HCT116 (cell line): ENCODE measurements around the gene NPC2. TPM values are rescaled to one million over a fixed set of nuclear protein-coding genes. Genes with fewer than 3 reads are reported as not detected.

Experiments
- ATAC-seq: fragments of 200-7000 bp; cut with Tn5 transposase; 2 replicates; pipeline ENCODE4 v1.9.1; 2020; ENCODE audit warnings: mild to moderate bottlenecking, moderate library complexity
- BruUV-seq: library from RNA; stranded (reverse); fragments of 400-500 nt; replicated peaks from 2 replicates; lab custom pipeline; 2021; lab: Mats Ljungman, UMichigan
- CTCF ChIA-PET: fragments of 300-600 bp; sonication (Branson Sonifier 250); formaldehyde crosslinking; loops from one replicate; lab custom pipeline; 2021; ENCODE audit warnings: antibody characterized with exemption; lab: Charles Lee
- POLR2A ChIA-PET: fragments of 300-600, 350-600 bp; sonication (Branson Sonifier 250); formaldehyde crosslinking; loops from one replicate; lab custom pipeline; 2021; ENCODE audit warnings: antibody characterized with exemption; lab: Charles Lee
- RAD21 ChIA-PET, 2 experiments: fragments of 300-600 bp; sonication (Branson Sonifier 250); formaldehyde crosslinking; loops; one replicate each; lab custom pipeline; 2023; ENCODE audit warnings: low total read pairs in 2 of 2; ENCODE audit not compliant: uncharacterized antibody in 2 of 2, unreplicated experiment in 2 of 2, low non-redundant PET in 1 of 2; lab: Charles Lee
- DNase-seq: peaks from one replicate; pipeline ENCODE4 v3.0.0-alpha.2; 2010; ENCODE audit warnings: low read depth, low spot score
- H2AFZ ChIP-seq: fragments of 200-600 bp; shearing (Covaris generic), sonication (generic); 2 replicates; pipeline ENCODE4 v1.6.1; 2017; ENCODE audit warnings: low read depth, mixed run types, mixed read lengths, antibody characterized with exemption, low read length; ENCODE audit not compliant: poor library complexity, severe bottlenecking
- H3K27ac ChIP-seq: 2 replicates; pipeline ENCODE4 v1.5.1; 2012; ENCODE audit warnings: low read depth, low read length
- H3K27me3 ChIP-seq: fragments of 200-600 bp; sonication (generic); 2 replicates; pipeline ENCODE4 v1.6.1; 2016; ENCODE audit warnings: mixed run types, low read length, mixed read lengths; ENCODE audit not compliant: insufficient read depth
- H3K36me3 ChIP-seq, 2 experiments: fragments of 200-500 bp in 1 of 2; fragments of 200-600 bp in 1 of 2; sonication (Bioruptor generic) in 1 of 2; sonication (generic) in 1 of 2; 2 replicates each; pipeline versions ENCODE4 v1.5.1 to v1.6.1; 2014 to 2016; ENCODE audit warnings: low read length in 2 of 2, inconsistent platforms in 1 of 2, mixed read lengths in 1 of 2, mixed run types in 1 of 2; ENCODE audit not compliant: insufficient read depth in 2 of 2, control insufficient read depth in 1 of 2
- H3K4me1 ChIP-seq, 2 experiments: fragments of 200-600 bp in 1 of 2; sonication (generic) in 1 of 2; 2 replicates each; pipeline versions ENCODE4 v1.5.1 to v1.6.1; 2012 to 2017; ENCODE audit warnings: low read length in 2 of 2, inconsistent platforms in 1 of 2, mild to moderate bottlenecking in 1 of 2, mixed read lengths in 1 of 2, mixed run types in 1 of 2, moderate library complexity in 1 of 2; ENCODE audit not compliant: insufficient read depth in 2 of 2, control insufficient read depth in 1 of 2
- H3K4me2 ChIP-seq: fragments of 200-600 bp; sonication (generic); 2 replicates; pipeline ENCODE4 v1.6.1; 2017; ENCODE audit warnings: mixed run types, low read length, mixed read lengths
- H3K4me3 ChIP-seq, 2 experiments: fragments of 200-600 bp in 1 of 2; sonication (generic) in 1 of 2; replicated peaks in 1 of 2; 2 replicates each; pipeline ENCODE4 v1.5.1; 2011 to 2016; ENCODE audit warnings: low read length in 2 of 2, control low read depth in 1 of 2, low read depth in 1 of 2, mild to moderate bottlenecking in 1 of 2, mixed read lengths in 1 of 2, mixed run types in 1 of 2
- H3K79me2 ChIP-seq: fragments of 200-600 bp; sonication (generic); 2 replicates; pipeline ENCODE4 v1.6.1; 2017; ENCODE audit warnings: mild to moderate bottlenecking, mixed run types, low read length, moderate library complexity, mixed read lengths; ENCODE audit not compliant: insufficient read depth
- H3K9ac ChIP-seq: fragments of 200-600 bp; sonication (generic); 2 replicates; pipeline ENCODE4 v1.6.1; 2016; ENCODE audit warnings: low read length, mixed read lengths
- H3K9me2 ChIP-seq: fragments of 200-600 bp; sonication (generic), shearing (Covaris generic); 2 replicates; pipeline ENCODE4 v1.6.1; 2017; ENCODE audit warnings: mixed run types, mild to moderate bottlenecking, moderate library complexity; ENCODE audit not compliant: insufficient read depth
- H3K9me3 ChIP-seq, 2 experiments: fragments of 200-500 bp in 1 of 2; fragments of 200-600 bp in 1 of 2; sonication (Bioruptor generic) in 1 of 2; sonication (generic) in 1 of 2; 2 replicates each; pipeline ENCODE4 v1.6.1; 2014 to 2017; ENCODE audit warnings: low read length in 2 of 2, mixed read lengths in 2 of 2, inconsistent platforms in 1 of 2, low read depth in 1 of 2, mild to moderate bottlenecking in 1 of 2, mixed run types in 1 of 2, moderate library complexity in 1 of 2; ENCODE audit not compliant: control insufficient read depth in 1 of 2, insufficient read depth in 1 of 2
- H4K20me1 ChIP-seq: fragments of 200-600 bp; sonication (generic), shearing (Covaris generic); 2 replicates; pipeline ENCODE4 v1.6.1; 2017; ENCODE audit warnings: mixed run types, mild to moderate bottlenecking, moderate library complexity; ENCODE audit not compliant: insufficient read depth
- CTCF ChIP-seq, 3 experiments: fragments of 200-600 bp in 1 of 3; sonication (generic) in 1 of 3; IDR thresholded peaks in 2 of 3; conservative IDR thresholded peaks in 1 of 3; 2 replicates each; pipeline ENCODE4 v1.5.1; 2012 to 2017; ENCODE audit warnings: low read depth in 2 of 3, low read length in 2 of 3, antibody characterized with exemption in 1 of 3, borderline replicate concordance in 1 of 3, control low read depth in 1 of 3, mild to moderate bottlenecking in 1 of 3, mixed read lengths in 1 of 3, mixed run types in 1 of 3, moderate library complexity in 1 of 3; ENCODE audit not compliant: insufficient read depth in 1 of 3
- EZH2 ChIP-seq: fragments of 200-600 bp; sonication (generic); IDR thresholded peaks from 2 replicates; pipeline ENCODE4 v1.6.1; 2017; ENCODE audit warnings: antibody characterized with exemption, mixed run types
- JUND ChIP-seq: IDR thresholded peaks from 2 replicates; pipeline ENCODE4 v1.6.1; 2012
- POLR2A ChIP-seq: IDR thresholded peaks from 2 replicates; pipeline ENCODE4 v1.7.0; 2011; ENCODE audit warnings: borderline replicate concordance; ENCODE audit not compliant: insufficient read depth, insufficient read length; ENCODE audit errors: extremely low read depth
- RAD21 ChIP-seq: IDR thresholded peaks from 2 replicates; pipeline ENCODE4 v1.6.1; 2012; ENCODE audit warnings: low read depth, mild to moderate bottlenecking
- SIN3A ChIP-seq: IDR thresholded peaks from 2 replicates; pipeline ENCODE4 v1.6.1; 2012; ENCODE audit warnings: low read depth
- SP1 ChIP-seq: IDR thresholded peaks from 2 replicates; pipeline ENCODE4 v1.6.1; 2012; ENCODE audit warnings: low read depth
- SRF ChIP-seq: IDR thresholded peaks from 2 replicates; pipeline ENCODE4 v1.6.1; 2012; ENCODE audit warnings: low read depth
- TCF7L2 ChIP-seq: IDR thresholded peaks from 2 replicates; pipeline ENCODE4 v1.7.0; 2011; ENCODE audit warnings: borderline replicate concordance, inconsistent platforms; ENCODE audit not compliant: insufficient read depth, insufficient read length; ENCODE audit errors: extremely low read depth
- YY1 ChIP-seq: IDR thresholded peaks from 2 replicates; pipeline ENCODE4 v1.6.1; 2011; ENCODE audit warnings: low read length, low read depth, moderate library complexity, mild to moderate bottlenecking; ENCODE audit not compliant: insufficient replicate concordance; ENCODE audit errors: extremely low read depth
- ZBTB33 ChIP-seq: IDR thresholded peaks from 2 replicates; pipeline ENCODE4 v1.6.1; 2011; ENCODE audit warnings: mild to moderate bottlenecking, low read length, moderate library complexity; ENCODE audit not compliant: insufficient replicate concordance; ENCODE audit errors: extremely low read depth
- ZFX ChIP-seq: fragments of 450-650 bp; IDR thresholded peaks from 2 replicates; pipeline ENCODE4 v1.6.1; 2017
- intact Hi-C: fragments of 100-400 bp; cut with micrococcal nuclease; formaldehyde crosslinking; loops from 2 replicates; pipeline ENCODE4 v1.10.0; 2022
- total RNA-seq: library from RNA; stranded (reverse); gene quantifications from one replicate; pipeline ENCODE4 v1.2.1, GENCODE V29; 2021; ENCODE audit not compliant: unreplicated experiment

Gene NPC2
- total RNA-seq, 1 experiment from 2014 or later = 105 TPM

DNA sequence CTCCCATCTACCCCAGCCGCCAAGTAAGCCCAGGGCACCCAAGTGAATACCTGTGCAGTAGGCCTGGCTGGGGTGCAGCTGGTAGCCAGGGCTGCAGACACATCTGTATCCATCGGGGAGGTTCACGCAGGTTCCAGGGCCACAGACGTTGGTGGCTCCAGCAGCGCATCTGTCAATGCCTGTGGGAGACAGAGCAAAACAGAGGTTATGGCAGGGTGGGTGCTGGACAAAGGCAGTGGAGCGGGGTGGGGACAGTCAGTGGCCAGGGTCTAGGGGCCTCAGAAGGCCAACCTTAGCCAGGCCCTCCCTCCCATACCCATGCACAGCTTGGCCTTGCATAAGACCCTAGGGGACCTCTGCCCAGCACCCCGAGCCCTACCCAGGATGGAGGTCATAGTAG is 29.6 kb upstream of the NPC2 start:
- no peaks in the 10 kb centered on the region for H3K27me3 ChIP-seq
- no peaks in the 10 kb centered on the region for H3K36me3 ChIP-seq
- intact Hi-C loops = no loop called here
- BruUV-seq = no TSS peak
- H3K79me2 ChIP-seq = no peaks in the 10 kb centered on the region
- ChIA-PET CTCF (no interaction called here), RAD21 (no interaction called here), POLR2A (no interaction called here)
- H3K9ac ChIP-seq = no peak overlapping the region
- no peak overlapping the region for H3K4me3 ChIP-seq
- peaks cover 0 to 10% of the 10 kb centered on the region in 2 experiments; a peak in 1 of 4 replicates for H3K4me1 ChIP-seq
- no peaks in the 10 kb centered on the region for H3K9me2 ChIP-seq
- no peak for TF ChIP-seq POLR2A
- TF ChIP-seq TCF7L2 = no peak
- TF ChIP-seq EZH2 = no peak
- TF ChIP-seq ZFX = no peak
- no peak for TF ChIP-seq SRF
- no peak for TF ChIP-seq SP1
- TF ChIP-seq RAD21 = no peak
- no peak for TF ChIP-seq CTCF (IDR thresholded peaks at IDR 0.05 in 2 of 3, conservative IDR thresholded peaks at IDR 0.05 in 1 of 3; ENCODE audit: borderline replicate concordance in 1 of 3, insufficient read depth in 1 of 3, low read depth in 2 of 3, low read length in 2 of 3)
- no peak for TF ChIP-seq YY1
- no peak for TF ChIP-seq JUND
- no peak for TF ChIP-seq SIN3A
- TF ChIP-seq ZBTB33 = no peak
- DNase-seq (no peak), ATAC-seq (no peak)
- no peaks in the 10 kb centered on the region for H3K9me3 ChIP-seq
- H3K4me2 ChIP-seq = no peak overlapping the region
- no peaks in the 10 kb centered on the region for H4K20me1 ChIP-seq
- H3K27ac ChIP-seq = no peak overlapping the region
- H2AFZ ChIP-seq = no peak overlapping the region
